CD14-positive monocyte (primary cell): ENCODE data around the gene RIOK3. TPM values are rescaled to one million over a fixed set of nuclear protein-coding genes. Genes with fewer than 3 reads are reported as not detected.

Experiments
- DNase-seq, 3 donors: peaks; one replicate each; pipeline ENCODE4 v3.0.0-alpha.2; 2011 to 2022
- H2AFZ ChIP-seq: 2 replicates; pipeline ENCODE4 v1.6.0; 2012; ENCODE audit warnings: mild to moderate bottlenecking, low read depth, low read length, inconsistent platforms; ENCODE audit not compliant: insufficient read depth, poor library complexity, severe bottlenecking
- H3K27ac ChIP-seq, 2 donors: 1 replicate in 1 of 2; 2 replicates in 1 of 2; pipeline ENCODE4 v1.5.1; 2012 to 2013; ENCODE audit warnings: low read length in 2 of 2, control low read depth in 1 of 2, inconsistent platforms in 1 of 2, low read depth in 1 of 2, mild to moderate bottlenecking in 1 of 2
- H3K27me3 ChIP-seq, 2 donors: one replicate each; pipeline versions ENCODE4 v1.6.0 to v1.6.1; 2011 to 2013; ENCODE audit warnings: low read length in 2 of 2; ENCODE audit not compliant: control insufficient read depth in 2 of 2, insufficient read depth in 2 of 2
- H3K36me3 ChIP-seq, 2 donors: replicated peaks in 1 of 2; 1 replicate in 1 of 2; 2 replicates in 1 of 2; pipeline versions ENCODE4 v1.5.1 to v1.6.1; 2012 to 2013; ENCODE audit warnings: low read length in 2 of 2, control low read depth in 1 of 2, inconsistent platforms in 1 of 2, mild to moderate bottlenecking in 1 of 2; ENCODE audit not compliant: insufficient read depth in 2 of 2, control insufficient read depth in 1 of 2
- H3K4me1 ChIP-seq, 2 donors: 1 replicate in 1 of 2; 2 replicates in 1 of 2; pipeline versions ENCODE4 v1.5.1 to v1.6.1; 2012 to 2013; ENCODE audit warnings: low read length in 2 of 2, control low read depth in 1 of 2, inconsistent platforms in 1 of 2, mild to moderate bottlenecking in 1 of 2, moderate library complexity in 1 of 2; ENCODE audit not compliant: insufficient read depth in 2 of 2, control insufficient read depth in 1 of 2
- H3K4me2 ChIP-seq: replicated peaks from 2 replicates; pipeline ENCODE3; 2012; ENCODE audit warnings: low read length, moderate library complexity, mild to moderate bottlenecking; ENCODE audit not compliant: poor library complexity, severe bottlenecking; ENCODE audit errors: extremely low read depth
- H3K4me3 ChIP-seq, 3 experiments: fragments of 200-600 bp in 1 of 3; sonication (generic) in 1 of 3; replicated peaks in 1 of 3; 1 replicate in 2 of 3; 2 replicates in 1 of 3; pipeline ENCODE4 v1.5.1; 2011 to 2013; ENCODE audit warnings: low read length in 3 of 3, mild to moderate bottlenecking in 3 of 3, control low read depth in 2 of 3, low read depth in 2 of 3, inconsistent platforms in 1 of 3, moderate library complexity in 1 of 3
- H3K79me2 ChIP-seq: 2 replicates; pipeline ENCODE4 v1.6.0; 2012; ENCODE audit warnings: mild to moderate bottlenecking, control low read depth, inconsistent platforms, low read length, moderate library complexity; ENCODE audit not compliant: insufficient read depth
- H3K9ac ChIP-seq: 2 replicates; pipeline ENCODE4 v1.6.0; 2017; ENCODE audit warnings: low read length, mild to moderate bottlenecking; ENCODE audit not compliant: insufficient read depth, poor library complexity, severe bottlenecking
- H3K9me3 ChIP-seq, 2 donors: replicated peaks in 1 of 2; 1 replicate in 1 of 2; 2 replicates in 1 of 2; pipeline versions ENCODE4 v1.5.1 to v1.6.1; 2012 to 2013; ENCODE audit warnings: low read length in 2 of 2, control low read depth in 1 of 2; ENCODE audit not compliant: control insufficient read depth in 1 of 2, insufficient read depth in 1 of 2
- H4K20me1 ChIP-seq: 2 replicates; pipeline ENCODE4 v1.6.0; 2012; ENCODE audit warnings: mild to moderate bottlenecking, low read length, control low read depth, moderate library complexity; ENCODE audit not compliant: insufficient read depth
- H3K27ac Mint-ChIP-seq, 7 donors: one replicate each; pipeline ENCODE4 v1.8.0; 2020; ENCODE audit warnings: mild to moderate bottlenecking in 7 of 7, mixed read lengths in 7 of 7, moderate library complexity in 6 of 7, inconsistent platforms in 2 of 7
- H3K27me3 Mint-ChIP-seq, 3 donors: one replicate each; pipeline ENCODE4 v1.8.0; 2021 to 2022; ENCODE audit warnings: low read depth in 3 of 3, mild to moderate bottlenecking in 3 of 3, mixed read lengths in 3 of 3, moderate library complexity in 3 of 3, inconsistent platforms in 1 of 3
- H3K36me3 Mint-ChIP-seq, 2 donors: one replicate each; pipeline ENCODE4 v1.8.0; 2020; ENCODE audit warnings: mixed read lengths in 2 of 2, inconsistent platforms in 1 of 2, mild to moderate bottlenecking in 1 of 2
- H3K4me1 Mint-ChIP-seq: one replicate; pipeline ENCODE4 v1.8.0; 2020; ENCODE audit warnings: mild to moderate bottlenecking, mixed read lengths
- H3K4me3 Mint-ChIP-seq, 2 donors: one replicate each; pipeline ENCODE4 v1.8.0; 2020; ENCODE audit warnings: mild to moderate bottlenecking in 2 of 2, mixed read lengths in 2 of 2, moderate library complexity in 1 of 2
- H3K9me3 Mint-ChIP-seq, 7 donors: one replicate each; pipeline ENCODE4 v1.8.0; 2020 to 2022; ENCODE audit warnings: mixed read lengths in 7 of 7, mild to moderate bottlenecking in 6 of 7, moderate library complexity in 6 of 7, inconsistent platforms in 2 of 7
- WGBS: methylation state at CpG from one replicate; pipeline ENCODE4 v1.1.5; 2013; ENCODE audit warnings: missing lambda C conversion rate; ENCODE audit not compliant: insufficient coverage; 5-methylcytosine and 5-hydroxymethylcytosine counted together
- intact Hi-C, 2 donors: fragments of 100-400 bp; cut with micrococcal nuclease; formaldehyde crosslinking; loops; one replicate each; pipeline versions ENCODE4 v1.15.0 to v1.15.1; 2023
- polyA plus RNA-seq, 3 donors: library from polyadenylated mRNA; depleted of rRNA in 1 of 3; unstranded in 2 of 3; stranded (reverse) in 1 of 3; fragments of 300-500 nt in 2 of 3; fragments of >200 nt in 1 of 3; fragmentation: Illumina TruSeq in 2 of 3; gene quantifications; 1 replicate in 2 of 3; 2 replicates in 1 of 3; pipeline ENCODE4 v1.2.3, GENCODE V29; 2012 to 2021
- TF ChIP-seq, protein P1 (sequence below): fragments of 200-600 bp; IDR thresholded peaks from one replicate; pipeline ENCODE4 v1.8.0; 2022; ENCODE audit warnings: antibody characterized with exemption, mild to moderate bottlenecking

The RIOK3 gene
- polyA plus RNA-seq, 3 donors: 50.9 to 79.7 (median 62.2) TPM

DNA sequence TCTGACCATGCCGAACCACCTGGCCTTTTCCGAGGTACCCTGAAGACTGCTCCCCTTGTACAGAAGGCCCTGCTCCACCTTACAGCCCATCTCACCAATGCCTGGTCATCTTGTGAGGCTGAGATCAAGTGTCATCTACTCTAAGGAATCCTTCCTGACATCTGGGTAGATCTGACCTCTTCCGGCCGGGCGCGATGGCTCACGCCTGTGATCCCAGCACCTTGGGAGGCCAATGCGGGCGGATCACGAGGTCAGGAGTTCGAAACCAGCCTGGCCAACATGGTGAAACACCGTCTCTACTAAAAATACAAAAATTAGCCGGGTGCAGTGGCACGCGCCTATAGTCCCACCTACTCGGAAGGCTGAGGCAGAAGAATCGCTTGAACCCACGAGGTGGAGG is 2.1 kb upstream of the RIOK3 start:
- intact Hi-C loops: loop anchor here (5.0 to 10.0 kb wide), 2 partner anchors 51 to 134 kb away; partner anchors contain the start of genes NPC1 (in 1 of the 2) and RMC1 (in 1 of the 2)
- H3K4me1 ChIP-seq: peaks cover 20 to 42% of the 10 kb centered on the region in 2 donors
- 98% methylated on average over 16 of the region's 18 CpGs for WGBS
- H3K27ac Mint-ChIP-seq: peak overlapping the region in 5 of 7 donors; percentile 74 to 99 (median 99)
- no peak for DNase-seq
- peaks cover 0 to 6% of the 10 kb centered on the region in 2 donors for H3K36me3 ChIP-seq
- H3K4me3 ChIP-seq: no peak overlapping the region
- H3K27me3 ChIP-seq: no peaks in the 10 kb centered on the region
- peaks cover 0 to 5% (median 0%) of the 10 kb centered on the region in 7 donors for H3K9me3 Mint-ChIP-seq
- H3K4me2 ChIP-seq: no peak overlapping the region
- peaks cover 37% of the 10 kb centered on the region for H3K4me1 Mint-ChIP-seq
- H3K4me3 Mint-ChIP-seq: no peak overlapping the region
- peaks cover 30% of the 10 kb centered on the region for H3K79me2 ChIP-seq
- no peaks in the 10 kb centered on the region for H3K9me3 ChIP-seq
- peaks cover 18% of the 10 kb centered on the region for H4K20me1 ChIP-seq
- TF ChIP-seq, protein P1, sequence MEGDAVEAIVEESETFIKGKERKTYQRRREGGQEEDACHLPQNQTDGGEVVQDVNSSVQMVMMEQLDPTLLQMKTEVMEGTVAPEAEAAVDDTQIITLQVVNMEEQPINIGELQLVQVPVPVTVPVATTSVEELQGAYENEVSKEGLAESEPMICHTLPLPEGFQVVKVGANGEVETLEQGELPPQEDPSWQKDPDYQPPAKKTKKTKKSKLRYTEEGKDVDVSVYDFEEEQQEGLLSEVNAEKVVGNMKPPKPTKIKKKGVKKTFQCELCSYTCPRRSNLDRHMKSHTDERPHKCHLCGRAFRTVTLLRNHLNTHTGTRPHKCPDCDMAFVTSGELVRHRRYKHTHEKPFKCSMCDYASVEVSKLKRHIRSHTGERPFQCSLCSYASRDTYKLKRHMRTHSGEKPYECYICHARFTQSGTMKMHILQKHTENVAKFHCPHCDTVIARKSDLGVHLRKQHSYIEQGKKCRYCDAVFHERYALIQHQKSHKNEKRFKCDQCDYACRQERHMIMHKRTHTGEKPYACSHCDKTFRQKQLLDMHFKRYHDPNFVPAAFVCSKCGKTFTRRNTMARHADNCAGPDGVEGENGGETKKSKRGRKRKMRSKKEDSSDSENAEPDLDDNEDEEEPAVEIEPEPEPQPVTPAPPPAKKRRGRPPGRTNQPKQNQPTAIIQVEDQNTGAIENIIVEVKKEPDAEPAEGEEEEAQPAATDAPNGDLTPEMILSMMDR: no peak
- H2AFZ ChIP-seq: no peak overlapping the region
- H3K27me3 Mint-ChIP-seq: no peaks in the 10 kb centered on the region
- no peak overlapping the region for H3K27ac ChIP-seq
- no peak overlapping the region for H3K9ac ChIP-seq
- peaks cover 5 to 14% of the 10 kb centered on the region in 2 donors for H3K36me3 Mint-ChIP-seq

DNA sequence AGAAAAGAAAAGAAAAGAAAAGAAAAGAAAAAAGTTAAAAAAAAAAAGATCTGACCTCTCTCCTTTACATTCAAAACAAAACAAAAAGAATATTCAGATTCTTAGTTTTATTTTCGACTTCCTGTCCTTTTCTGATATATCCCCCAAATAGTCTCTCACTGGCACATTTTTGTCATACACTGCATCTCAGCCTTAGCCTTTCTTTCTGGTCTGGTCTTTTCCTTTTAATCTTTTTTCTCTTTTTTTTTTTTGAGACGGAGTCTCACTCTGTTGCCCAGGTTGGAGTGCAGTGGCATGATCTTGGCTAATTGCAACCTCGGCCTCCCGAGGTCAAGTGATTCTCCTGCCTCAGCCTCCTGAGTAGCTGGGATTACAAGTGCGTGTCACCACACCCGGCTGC is 1.6 kb upstream of the RIOK3 start:
- H3K4me1 Mint-ChIP-seq: peaks cover 39% of the 10 kb centered on the region
- 100% methylated on average over 4 of the region's 6 CpGs for WGBS
- H3K27ac ChIP-seq: peak overlapping the region; percentile 24 to 98
- H2AFZ ChIP-seq: peak overlapping the region; percentile 68
- no peak overlapping the region for H3K4me2 ChIP-seq
- H3K4me3 ChIP-seq: no peak overlapping the region
- peaks cover 20 to 45% of the 10 kb centered on the region in 2 donors for H3K4me1 ChIP-seq
- peak overlapping the region; percentile 93 to 99 (median 99) for H3K27ac Mint-ChIP-seq
- TF ChIP-seq, protein P1: no peak
- H3K79me2 ChIP-seq: peaks cover 35% of the 10 kb centered on the region
- no peak overlapping the region for H3K4me3 Mint-ChIP-seq
- no peak overlapping the region for H3K9ac ChIP-seq
- no peaks in the 10 kb centered on the region for H3K9me3 ChIP-seq
- DNase-seq: no peak
- peaks cover 5 to 17% of the 10 kb centered on the region in 2 donors for H3K36me3 Mint-ChIP-seq
- no peaks in the 10 kb centered on the region for H3K27me3 ChIP-seq
- H3K9me3 Mint-ChIP-seq: peaks cover 0 to 5% (median 0%) of the 10 kb centered on the region in 7 donors
- intact Hi-C loops: loop anchor here (5.0 to 10.0 kb wide), 2 partner anchors 51 to 133 kb away; partner anchors contain the start of genes NPC1 (in 1 of the 2) and RMC1 (in 1 of the 2)
- no peaks in the 10 kb centered on the region for H3K27me3 Mint-ChIP-seq
- peaks cover 0 to 7% of the 10 kb centered on the region in 2 donors for H3K36me3 ChIP-seq
- peaks cover 23% of the 10 kb centered on the region for H4K20me1 ChIP-seq
